ENCODE results near the gene VCP.
"Not testable (repeated sequence)": the region's sequence is repeated elsewhere in the genome, so short reads cannot be mapped to it uniquely, and the experiment has no call there.

The VCP gene

DNA sequence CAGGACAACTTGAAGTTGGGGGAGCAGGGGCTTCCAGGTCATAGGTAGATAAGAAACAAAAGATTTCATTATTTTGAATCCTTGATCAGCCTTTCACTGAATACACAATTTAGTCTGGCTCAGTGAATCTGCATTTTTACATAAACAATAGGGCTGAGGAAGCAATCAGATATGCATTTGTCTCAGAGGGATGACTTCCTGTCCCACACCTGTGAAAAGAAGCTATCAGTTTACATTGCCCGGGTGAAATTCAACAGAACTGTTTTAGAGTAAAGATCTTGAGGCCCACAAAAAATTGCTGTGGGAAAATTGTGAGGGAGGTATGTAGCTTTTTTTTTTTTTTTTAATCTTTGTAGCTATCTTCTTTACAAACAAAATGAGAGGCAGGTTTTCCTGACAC lies 44.6 kb downstream of the VCP start:
- TF ChIP-seq MYC (IDR thresholded peaks at IDR 0.05; ENCODE audit: low read depth, low read length) (no peak), POLR2A (IDR thresholded peaks at IDR 0.05; ENCODE audit: extremely low read depth, insufficient read length) (no peak)
- TF ChIP-seq, protein P1, sequence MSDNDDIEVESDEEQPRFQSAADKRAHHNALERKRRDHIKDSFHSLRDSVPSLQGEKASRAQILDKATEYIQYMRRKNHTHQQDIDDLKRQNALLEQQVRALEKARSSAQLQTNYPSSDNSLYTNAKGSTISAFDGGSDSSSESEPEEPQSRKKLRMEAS (IDR thresholded peaks at IDR 0.05; ENCODE audit: low read depth, low read length) = no peak
- TF ChIP-seq, protein P2, sequence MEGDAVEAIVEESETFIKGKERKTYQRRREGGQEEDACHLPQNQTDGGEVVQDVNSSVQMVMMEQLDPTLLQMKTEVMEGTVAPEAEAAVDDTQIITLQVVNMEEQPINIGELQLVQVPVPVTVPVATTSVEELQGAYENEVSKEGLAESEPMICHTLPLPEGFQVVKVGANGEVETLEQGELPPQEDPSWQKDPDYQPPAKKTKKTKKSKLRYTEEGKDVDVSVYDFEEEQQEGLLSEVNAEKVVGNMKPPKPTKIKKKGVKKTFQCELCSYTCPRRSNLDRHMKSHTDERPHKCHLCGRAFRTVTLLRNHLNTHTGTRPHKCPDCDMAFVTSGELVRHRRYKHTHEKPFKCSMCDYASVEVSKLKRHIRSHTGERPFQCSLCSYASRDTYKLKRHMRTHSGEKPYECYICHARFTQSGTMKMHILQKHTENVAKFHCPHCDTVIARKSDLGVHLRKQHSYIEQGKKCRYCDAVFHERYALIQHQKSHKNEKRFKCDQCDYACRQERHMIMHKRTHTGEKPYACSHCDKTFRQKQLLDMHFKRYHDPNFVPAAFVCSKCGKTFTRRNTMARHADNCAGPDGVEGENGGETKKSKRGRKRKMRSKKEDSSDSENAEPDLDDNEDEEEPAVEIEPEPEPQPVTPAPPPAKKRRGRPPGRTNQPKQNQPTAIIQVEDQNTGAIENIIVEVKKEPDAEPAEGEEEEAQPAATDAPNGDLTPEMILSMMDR (IDR thresholded peaks at IDR 0.05; ENCODE audit: low read depth, low read length) = no peak
- no peak overlapping the region for H3K4me3 ChIP-seq (ENCODE audit: low read depth, low read length)
- no peak for DNase-seq (ENCODE audit: low read depth)

DNA sequence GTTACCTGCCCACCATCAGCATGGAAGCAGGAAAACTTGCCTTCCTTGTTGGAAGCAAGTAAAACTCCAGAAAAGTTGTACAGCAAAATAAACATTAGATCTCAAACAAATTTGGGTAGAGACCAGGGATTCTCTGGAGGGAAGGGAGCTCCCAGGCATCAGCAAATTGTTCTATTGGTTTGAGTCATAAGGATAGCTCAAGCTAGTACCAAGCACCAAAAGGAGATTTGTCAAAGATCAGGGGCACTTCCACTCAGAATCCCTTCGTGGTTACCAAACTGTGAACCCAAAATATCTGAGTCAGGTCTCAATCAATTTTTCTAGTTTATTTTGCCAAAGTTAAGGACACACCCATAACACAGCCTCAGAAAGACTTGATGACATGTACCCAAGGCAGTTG lies 45.1 kb downstream of the VCP start:
- peak; percentile 45 for DNase-seq (ENCODE audit: low read depth)
- TF ChIP-seq, protein P2 (IDR thresholded peaks at IDR 0.05; ENCODE audit: low read depth, low read length) = no peak
- TF ChIP-seq MYC (IDR thresholded peaks at IDR 0.05; ENCODE audit: low read depth, low read length) (no peak), POLR2A (IDR thresholded peaks at IDR 0.05; ENCODE audit: extremely low read depth, insufficient read length) (no peak)
- TF ChIP-seq, protein P1 (IDR thresholded peaks at IDR 0.05; ENCODE audit: low read depth, low read length) = no peak
- peak overlapping the region; percentile 12 for H3K4me3 ChIP-seq (ENCODE audit: low read depth, low read length)

DNA sequence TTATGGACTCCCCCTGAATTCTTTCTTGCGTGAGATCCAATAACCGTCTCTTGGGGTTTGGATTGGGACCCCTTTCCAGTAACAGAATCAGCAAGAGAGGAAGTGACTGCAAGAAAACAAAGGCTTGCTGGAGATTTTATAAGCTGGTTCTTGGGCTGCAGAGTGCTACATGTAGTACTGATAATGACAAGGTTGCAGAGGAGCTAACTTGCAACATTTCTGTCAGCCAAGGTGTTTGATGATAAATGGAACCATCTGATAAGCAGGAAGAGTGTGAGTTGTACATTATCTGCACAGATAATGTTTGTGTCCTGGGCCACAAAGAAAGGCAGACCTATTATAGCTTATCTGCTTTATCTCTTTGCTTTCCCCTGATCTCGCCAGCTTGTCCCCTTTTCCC lies 45.8 kb downstream of the VCP start:
- TF ChIP-seq, protein P2 (IDR thresholded peaks at IDR 0.05; ENCODE audit: low read depth, low read length) = no peak
- TF ChIP-seq, protein P1 (IDR thresholded peaks at IDR 0.05; ENCODE audit: low read depth, low read length) = 0 out of 2 replicates have a peak, but pooled peaks have one; percentile 43
- TF ChIP-seq MYC (IDR thresholded peaks at IDR 0.05; ENCODE audit: low read depth, low read length) (peak; percentile 79), POLR2A (IDR thresholded peaks at IDR 0.05; ENCODE audit: extremely low read depth, insufficient read length) (no peak)
- H3K4me3 ChIP-seq (ENCODE audit: low read depth, low read length) = peak overlapping the region; percentile 30
- peak; percentile 97 for DNase-seq (ENCODE audit: low read depth)

DNA sequence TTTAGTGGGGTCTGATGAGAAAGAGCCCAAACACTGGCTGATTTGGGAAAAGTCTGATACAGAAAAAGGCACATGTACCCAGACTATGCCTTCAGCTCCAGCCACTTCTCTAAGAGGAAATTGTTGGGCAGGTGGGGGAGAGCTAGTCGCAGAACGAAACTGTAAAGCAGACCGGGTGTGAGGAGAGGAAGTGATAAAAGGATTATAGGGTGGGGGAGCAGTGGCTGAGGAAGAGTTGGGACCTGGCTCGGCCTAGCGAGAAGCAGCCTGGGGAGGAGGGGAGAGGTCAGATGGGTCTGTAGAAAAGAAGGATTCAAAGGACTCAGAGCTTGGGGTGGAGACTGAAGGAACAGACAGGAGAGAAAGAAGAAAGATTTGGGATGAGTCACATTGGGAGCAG lies 49.0 kb downstream of the VCP start:
- DNase-seq (ENCODE audit: low read depth) = peak; percentile 97
- H3K4me3 ChIP-seq (ENCODE audit: low read depth, low read length) = not testable (repeated sequence)

DNA sequence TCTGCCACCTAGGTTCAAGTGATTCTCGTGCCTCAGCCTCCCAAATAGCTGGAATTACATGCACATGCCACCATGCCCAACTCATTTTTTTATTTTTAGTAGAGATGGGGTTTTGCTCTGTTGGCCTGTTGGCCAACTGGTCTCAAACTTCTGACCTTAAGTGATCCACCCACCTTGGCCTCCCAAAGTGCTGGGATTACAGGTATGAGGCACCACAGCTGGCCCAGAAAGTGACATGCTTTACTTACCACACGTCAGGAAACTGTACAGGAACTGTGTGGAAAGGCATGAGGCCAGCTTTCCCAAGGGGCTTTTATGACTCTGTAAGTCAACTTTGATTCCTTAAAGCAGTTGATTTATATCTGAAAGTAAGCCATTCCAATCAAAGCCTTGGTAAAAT lies 57.9 kb downstream of the VCP start:
- H3K4me3 ChIP-seq (ENCODE audit: low read depth, low read length) = no peak overlapping the region
- TF ChIP-seq, protein P2 (IDR thresholded peaks at IDR 0.05; ENCODE audit: low read depth, low read length) = no peak
- TF ChIP-seq POLR2A (IDR thresholded peaks at IDR 0.05; ENCODE audit: extremely low read depth, insufficient read length) (no peak), MYC (IDR thresholded peaks at IDR 0.05; ENCODE audit: low read depth, low read length) (no peak)
- TF ChIP-seq, protein P1 (IDR thresholded peaks at IDR 0.05; ENCODE audit: low read depth, low read length) = no peak
- no peak for DNase-seq (ENCODE audit: low read depth)

DNA sequence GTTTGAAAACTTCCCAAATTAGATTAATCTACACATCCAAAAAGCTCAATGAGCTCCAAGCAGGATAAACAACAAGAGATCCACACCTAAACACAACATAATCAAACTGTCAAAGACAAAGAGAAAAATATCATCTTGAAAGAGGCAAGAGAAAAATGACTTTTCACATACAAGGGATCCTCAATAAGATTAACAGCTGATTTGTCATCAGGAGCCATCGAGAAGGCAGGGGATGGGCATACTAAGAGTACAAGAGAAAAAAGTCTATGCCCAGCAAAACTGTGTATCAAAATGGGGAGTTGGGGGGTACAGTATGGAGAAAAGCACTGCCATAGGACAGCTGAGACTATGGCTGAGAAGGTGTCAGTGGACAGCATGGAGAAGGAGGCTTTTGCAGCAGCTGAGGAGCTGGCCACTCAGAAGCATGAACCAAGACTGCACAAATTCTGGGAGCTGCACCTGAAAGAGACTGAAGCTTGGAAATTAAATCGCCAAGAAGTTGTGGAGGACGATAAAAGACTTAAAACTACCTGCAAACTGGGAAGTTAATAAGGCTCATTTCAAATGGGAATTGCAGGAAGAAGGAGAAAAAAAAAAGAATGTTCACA lies 62.0 kb downstream of the VCP start:
- TF ChIP-seq, protein P2 (IDR thresholded peaks at IDR 0.05; ENCODE audit: low read depth, low read length) = no peak
- TF ChIP-seq, protein P1 (IDR thresholded peaks at IDR 0.05; ENCODE audit: low read depth, low read length) = no peak
- TF ChIP-seq MYC (IDR thresholded peaks at IDR 0.05; ENCODE audit: low read depth, low read length) (no peak), POLR2A (IDR thresholded peaks at IDR 0.05; ENCODE audit: extremely low read depth, insufficient read length) (no peak)
- H3K4me3 ChIP-seq (ENCODE audit: low read depth, low read length) = no peak overlapping the region
- DNase-seq (ENCODE audit: low read depth) = no peak

All from NB4 (cell line).